ENCODE data around the gene KRTAP9-7.

Gene KRTAP9-7

DNA sequence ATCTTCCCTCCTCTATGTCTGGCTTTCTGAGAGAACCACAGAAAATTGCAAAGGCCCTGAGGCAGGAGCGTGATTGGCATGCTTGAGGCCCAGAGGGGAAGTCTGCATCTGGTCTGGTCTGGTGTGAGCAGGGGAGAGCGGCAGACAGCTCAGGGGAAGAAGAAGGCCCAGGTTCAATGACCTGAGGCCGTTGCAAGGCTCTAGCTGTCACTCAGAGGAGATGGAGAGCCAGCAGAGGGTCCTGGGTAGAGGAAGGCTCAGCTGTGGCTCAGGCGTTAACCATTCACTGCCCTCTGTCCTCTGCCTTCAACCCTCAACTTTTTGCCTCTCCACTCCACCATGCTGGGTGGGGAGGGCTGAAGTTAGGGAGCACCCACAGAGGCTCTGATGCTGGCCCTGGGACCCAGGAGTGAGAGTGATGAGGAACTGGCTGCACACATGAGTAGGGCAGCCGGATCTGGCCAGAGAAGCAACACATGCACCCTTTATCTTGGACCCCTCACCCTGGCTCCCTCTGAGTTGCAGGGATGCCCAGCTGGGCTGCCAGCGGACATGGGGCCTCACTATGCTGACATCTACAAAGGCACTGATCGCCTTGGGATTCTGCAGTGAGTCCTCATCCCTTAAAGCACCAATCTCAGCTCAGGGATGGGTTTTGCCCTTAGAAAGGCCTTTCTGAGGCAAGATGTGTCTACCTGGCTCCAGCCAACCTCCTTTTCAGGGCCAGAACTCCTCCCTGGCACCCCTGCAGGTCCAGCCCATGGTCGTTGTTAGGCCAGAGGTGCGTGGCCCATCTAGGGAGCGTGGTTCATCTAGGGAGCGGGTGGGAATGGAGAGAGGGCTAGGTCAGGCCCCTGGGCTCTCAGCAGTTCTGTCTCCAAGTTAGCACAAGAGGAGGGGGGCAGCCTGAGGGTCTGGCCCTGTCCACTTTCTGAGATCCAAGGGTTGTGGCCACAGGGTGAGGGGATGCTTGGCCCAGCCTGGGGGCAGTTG, 47.7 kb downstream of the KRTAP9-7 start:
- Histone ChIP-seq H3K4me1 (ENCODE audit: insufficient read depth, low read length) (no peaks in the 10 kb centered on the region), H3K9ac (ENCODE audit: low read depth, low read length) (no peak overlapping the region)

GRCh38 chr17:41324180-41325075, 48.9 kb downstream of the KRTAP9-7 start:
- Histone ChIP-seq H3K9ac (ENCODE audit: low read depth, low read length) (no peak overlapping the region), H3K36me3 (ENCODE audit: insufficient read depth, low read length) (no peaks in the 10 kb centered on the region), H3K9me3 (ENCODE audit: control insufficient read depth, insufficient read depth, low read length) (no peaks in the 10 kb centered on the region), H3K4me1 (ENCODE audit: insufficient read depth, low read length) (no peaks in the 10 kb centered on the region)

More for the DNA sequence above, 47.7 kb downstream of the KRTAP9-7 start:
- no peaks in the 10 kb centered on the region for H3K9me3 ChIP-seq (ENCODE audit: control insufficient read depth, insufficient read depth, low read length)
- no peaks in the 10 kb centered on the region for H3K36me3 ChIP-seq (ENCODE audit: insufficient read depth, low read length)

DNA sequence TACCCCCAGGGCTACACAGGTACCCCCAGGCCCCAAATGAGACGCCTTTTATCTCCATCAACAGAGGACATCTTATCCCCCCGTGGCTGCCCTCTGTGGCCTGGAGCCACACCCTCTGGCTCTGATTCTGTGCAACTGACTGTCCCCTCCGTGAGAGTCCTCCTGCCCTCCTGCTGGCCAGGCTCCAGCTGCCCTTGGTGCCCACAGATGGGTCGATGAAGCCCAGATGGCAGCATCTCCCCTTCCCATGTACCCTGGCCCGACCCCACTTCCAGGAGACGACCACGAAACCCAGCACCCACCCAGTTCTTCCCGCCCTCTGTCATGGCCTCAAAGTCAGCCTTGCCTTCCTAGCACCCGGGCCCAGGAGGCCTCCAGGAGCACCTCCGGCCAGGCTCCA, 49.6 kb downstream of the KRTAP9-7 start:
- no peaks in the 10 kb centered on the region for H3K4me1 ChIP-seq (ENCODE audit: insufficient read depth, low read length)

DNA sequence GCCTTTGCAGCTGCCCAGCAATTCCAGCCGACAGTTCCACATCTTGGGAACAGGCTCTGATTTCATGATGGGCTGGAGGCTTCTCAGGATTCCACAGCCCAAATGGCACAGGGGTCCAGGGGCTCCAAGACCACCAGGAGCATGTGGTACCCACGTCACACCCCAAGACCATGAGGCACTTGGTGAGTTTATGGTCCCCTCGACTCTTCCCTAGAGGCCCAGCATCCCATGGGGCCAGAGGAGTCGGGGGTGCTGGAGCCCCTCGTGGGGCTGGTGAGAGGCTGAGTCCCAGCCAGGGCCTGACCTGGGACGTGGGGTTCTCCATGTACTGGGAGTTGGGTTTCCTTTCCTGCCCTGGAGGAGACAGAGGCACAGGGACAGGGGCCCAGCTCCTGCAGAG, 50.1 kb downstream of the KRTAP9-7 start:
- no peaks in the 10 kb centered on the region for H3K36me3 ChIP-seq (ENCODE audit: insufficient read depth, low read length)
- no peaks in the 10 kb centered on the region for H3K4me1 ChIP-seq (ENCODE audit: insufficient read depth, low read length)
- no peak overlapping the region for H3K9ac ChIP-seq (ENCODE audit: low read depth, low read length)
- no peaks in the 10 kb centered on the region for H3K9me3 ChIP-seq (ENCODE audit: control insufficient read depth, insufficient read depth, low read length)

More for the DNA sequence above, 49.6 kb downstream of the KRTAP9-7 start:
- Histone ChIP-seq H3K9me3 (ENCODE audit: control insufficient read depth, insufficient read depth, low read length) (no peaks in the 10 kb centered on the region), H3K36me3 (ENCODE audit: insufficient read depth, low read length) (no peaks in the 10 kb centered on the region), H3K9ac (ENCODE audit: low read depth, low read length) (no peak overlapping the region)

All from ES-I3 (cell line).